Uterus (tissue), 4 donors: ENCODE measurements around the gene FAN1. TPM values are rescaled to one million over a fixed set of nuclear protein-coding genes. Genes with fewer than 3 reads are reported as not detected.

Experiments
- DNase-seq, 2 donors: peaks; one replicate each; pipeline ENCODE4 v3.0.0-alpha.2; 2019 to 2020
- H3K27ac ChIP-seq, 2 donors: fragments of 200-600 bp; sonication (generic); 1 replicate in 1 of 2; 2 replicates in 1 of 2; pipeline ENCODE4 v1.5.1; 2016 to 2018
- H3K27me3 ChIP-seq, 2 donors: fragments of 200-600 bp; sonication (generic); one replicate each; pipeline ENCODE4 v1.5.1; 2018 to 2019; ENCODE audit warnings: control low read depth in 1 of 2
- H3K36me3 ChIP-seq, 2 donors: fragments of 200-600 bp; sonication (generic); one replicate each; pipeline ENCODE4 v1.5.1; 2019; ENCODE audit warnings: control low read depth in 1 of 2
- H3K4me1 ChIP-seq, 2 donors: fragments of 200-600 bp; sonication (generic); one replicate each; pipeline ENCODE4 v1.5.1; 2018 to 2019; ENCODE audit warnings: control low read depth in 1 of 2
- H3K4me3 ChIP-seq, 2 donors: fragments of 200-600 bp; sonication (generic); 1 replicate in 1 of 2; 2 replicates in 1 of 2; pipeline ENCODE4 v1.5.1; 2018 to 2019; ENCODE audit warnings: mild to moderate bottlenecking in 1 of 2
- H3K9me3 ChIP-seq, 2 donors: fragments of 200-600 bp; sonication (generic); one replicate each; pipeline ENCODE4 v1.5.1; 2019; ENCODE audit warnings: control low read depth in 1 of 2
- POLR2A ChIP-seq, 2 donors: fragments of 450-650 bp; IDR thresholded peaks; one replicate each; pipeline ENCODE4 v1.6.1; 2016; ENCODE audit warnings: antibody characterized with exemption in 2 of 2, mild to moderate bottlenecking in 1 of 2, moderate library complexity in 1 of 2
- intact Hi-C: fragments of 100-400 bp; cut with DNase I; formaldehyde crosslinking; loops from one replicate; pipeline ENCODE4 v1.15.1; 2023; ENCODE audit warnings: low total_unique reads
- total RNA-seq, 4 donors: library from RNA; depleted of rRNA in 3 of 4; stranded (reverse); fragments of >200 nt in 3 of 4; gene quantifications; one replicate each; pipeline versions ENCODE4 v1.1.0 to v1.2.4, GENCODE V29; 2014 to 2023
- TF ChIP-seq, protein P1 (sequence below), 4 experiments: fragments of 200-600 bp in 2 of 4; fragments of 450-650 bp in 2 of 4; sonication (generic) in 2 of 4; IDR thresholded peaks; one replicate each; pipeline ENCODE4 v1.5.1; 2016 to 2019; ENCODE audit warnings: antibody characterized with exemption in 4 of 4, mild to moderate bottlenecking in 2 of 4, moderate library complexity in 1 of 4
- donor health status: DM: yes; HTN: yes; CAD: no.

FAN1 gene
- 10 to 100 TPM in 3 of 4 donors, 1 to 10 TPM in 1; 9.4 to 38.3 (median 19.2) TPM for total RNA-seq

DNA sequence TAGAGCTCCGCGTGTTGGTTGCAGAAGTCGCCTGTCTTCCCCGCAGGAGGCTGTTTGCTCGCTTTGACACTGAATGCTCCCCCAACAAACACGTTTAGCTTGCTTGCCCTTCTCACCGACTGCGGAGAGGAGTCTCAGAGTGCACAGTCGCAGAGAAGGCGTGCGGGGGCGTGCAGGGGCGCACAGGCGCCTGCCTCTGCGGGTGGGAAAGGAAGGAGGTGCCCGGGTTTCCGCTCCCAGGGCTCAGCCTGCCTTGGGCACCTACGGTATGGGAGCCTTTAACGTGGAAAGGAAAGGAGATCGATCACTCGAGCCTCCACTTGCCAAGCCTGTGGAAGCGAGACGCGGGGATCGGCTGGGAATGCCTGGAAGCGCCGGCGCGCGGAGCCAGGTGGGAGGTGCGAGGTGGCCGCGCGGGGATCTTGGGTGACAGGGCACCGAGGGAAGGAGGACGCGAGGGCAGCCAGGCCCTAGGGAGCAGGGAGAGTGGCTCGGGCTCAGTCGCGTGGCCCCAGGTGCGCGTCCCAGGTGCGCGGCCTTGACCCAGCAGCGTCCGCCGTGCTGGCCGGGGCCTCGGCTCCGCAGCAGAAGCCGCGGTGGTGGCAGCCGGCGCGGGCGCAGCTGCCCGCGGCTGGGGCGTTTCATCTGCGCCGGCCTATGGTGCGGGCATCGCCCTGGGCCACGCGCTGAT lies at the start of gene FAN1:
Gene FAN1 (plus strand): TSS at position 419 of the 691 bp plus-strand sequence. CDS start 749 bp downstream, outside the sequence.
- Histone ChIP-seq H3K4me1 (no peaks in the 10 kb centered on the region), H3K27me3 (no peaks in the 10 kb centered on the region), H3K36me3 (no peaks in the 10 kb centered on the region), H3K4me3 (peak within 1 kb of the TSS; percentile 68 to 95), H3K27ac (peak within 1 kb of the TSS; percentile 74 to 83), H3K9me3 (no peaks in the 10 kb centered on the region)
- peak; percentile 62 to 77 for DNase-seq
- intact Hi-C loops = no loop called here
- peak; percentile 38 to 65 for TF ChIP-seq POLR2A (IDR thresholded peaks at IDR 0.05)
- TF ChIP-seq, protein P1, sequence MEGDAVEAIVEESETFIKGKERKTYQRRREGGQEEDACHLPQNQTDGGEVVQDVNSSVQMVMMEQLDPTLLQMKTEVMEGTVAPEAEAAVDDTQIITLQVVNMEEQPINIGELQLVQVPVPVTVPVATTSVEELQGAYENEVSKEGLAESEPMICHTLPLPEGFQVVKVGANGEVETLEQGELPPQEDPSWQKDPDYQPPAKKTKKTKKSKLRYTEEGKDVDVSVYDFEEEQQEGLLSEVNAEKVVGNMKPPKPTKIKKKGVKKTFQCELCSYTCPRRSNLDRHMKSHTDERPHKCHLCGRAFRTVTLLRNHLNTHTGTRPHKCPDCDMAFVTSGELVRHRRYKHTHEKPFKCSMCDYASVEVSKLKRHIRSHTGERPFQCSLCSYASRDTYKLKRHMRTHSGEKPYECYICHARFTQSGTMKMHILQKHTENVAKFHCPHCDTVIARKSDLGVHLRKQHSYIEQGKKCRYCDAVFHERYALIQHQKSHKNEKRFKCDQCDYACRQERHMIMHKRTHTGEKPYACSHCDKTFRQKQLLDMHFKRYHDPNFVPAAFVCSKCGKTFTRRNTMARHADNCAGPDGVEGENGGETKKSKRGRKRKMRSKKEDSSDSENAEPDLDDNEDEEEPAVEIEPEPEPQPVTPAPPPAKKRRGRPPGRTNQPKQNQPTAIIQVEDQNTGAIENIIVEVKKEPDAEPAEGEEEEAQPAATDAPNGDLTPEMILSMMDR (IDR thresholded peaks at IDR 0.05) = peak in 1 of 4 experiments; percentile 45

DNA sequence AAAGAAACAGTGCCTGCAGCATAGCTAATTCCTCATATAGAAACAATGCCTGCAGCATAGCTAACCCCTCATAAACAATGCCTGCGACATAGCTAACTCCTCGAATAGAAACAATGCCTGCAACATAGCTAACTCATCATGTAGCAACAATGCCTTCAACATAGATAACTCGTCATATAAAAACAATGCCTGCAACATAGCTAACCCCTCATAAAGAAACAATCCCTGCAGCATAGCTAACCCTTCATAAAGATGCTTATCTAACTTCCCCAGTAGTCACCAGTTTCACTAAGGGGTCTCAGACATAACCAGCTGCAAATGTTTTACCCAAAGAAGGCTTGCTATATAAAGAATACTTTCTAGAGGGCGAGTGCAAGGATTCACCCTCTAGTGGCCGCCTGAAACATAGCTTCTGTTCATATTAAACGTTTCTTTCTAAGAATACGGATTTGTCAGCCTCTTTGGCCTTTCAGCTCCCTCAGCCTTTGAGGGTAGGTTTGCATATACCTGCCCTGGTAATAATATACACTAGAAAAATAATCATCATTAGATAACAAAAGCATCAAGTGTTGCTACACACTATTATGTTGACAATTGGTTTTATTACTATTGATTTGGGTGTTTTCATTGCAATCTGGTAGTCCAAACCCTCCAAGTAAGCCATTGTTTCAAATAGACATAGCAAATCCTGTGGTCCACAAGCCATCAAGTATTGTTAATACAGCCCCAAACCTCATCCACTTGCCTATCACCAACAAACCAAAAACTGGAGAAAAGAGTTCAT lies 44.4 kb upstream of the FAN1 start:
- Histone ChIP-seq H3K27ac (no peak overlapping the region), H3K4me3 (no peak overlapping the region), H3K9me3 (no peaks in the 10 kb centered on the region), H3K4me1 (no peaks in the 10 kb centered on the region), H3K27me3 (no peaks in the 10 kb centered on the region), H3K36me3 (no peaks in the 10 kb centered on the region)
- intact Hi-C loops = no loop called here
- DNase-seq = no peak
- TF ChIP-seq, protein P1 (IDR thresholded peaks at IDR 0.05) = peak in 3 of 4 experiments; percentile 14 to 31 (median 18)
- no peak for TF ChIP-seq POLR2A (IDR thresholded peaks at IDR 0.05)

DNA sequence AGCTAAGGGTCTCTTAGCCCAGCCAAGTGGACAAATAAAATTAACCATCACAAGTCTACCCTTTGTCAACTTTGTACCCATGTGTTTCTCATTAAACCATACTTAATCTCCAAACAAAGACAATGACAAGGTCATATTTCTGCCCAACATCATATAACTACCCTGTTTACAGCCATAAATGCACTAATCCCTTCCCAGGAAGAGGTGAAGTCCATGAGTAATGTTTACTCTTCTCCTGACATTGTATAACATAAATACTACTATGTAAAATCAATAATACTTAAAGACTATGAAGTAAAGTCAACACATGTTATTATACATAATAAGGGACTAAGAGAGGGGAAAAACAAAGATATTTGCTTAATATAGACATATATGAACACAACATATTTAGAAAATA lies 38.5 kb upstream of the FAN1 start:
- intact Hi-C loops = no loop called here
- Histone ChIP-seq H3K36me3 (no peaks in the 10 kb centered on the region), H3K27ac (no peak overlapping the region), H3K27me3 (no peaks in the 10 kb centered on the region), H3K9me3 (no peaks in the 10 kb centered on the region), H3K4me3 (no peak overlapping the region), H3K4me1 (no peaks in the 10 kb centered on the region)
- TF ChIP-seq, protein P1 (IDR thresholded peaks at IDR 0.05) = no peak
- TF ChIP-seq POLR2A (IDR thresholded peaks at IDR 0.05) = no peak
- no peak for DNase-seq

DNA sequence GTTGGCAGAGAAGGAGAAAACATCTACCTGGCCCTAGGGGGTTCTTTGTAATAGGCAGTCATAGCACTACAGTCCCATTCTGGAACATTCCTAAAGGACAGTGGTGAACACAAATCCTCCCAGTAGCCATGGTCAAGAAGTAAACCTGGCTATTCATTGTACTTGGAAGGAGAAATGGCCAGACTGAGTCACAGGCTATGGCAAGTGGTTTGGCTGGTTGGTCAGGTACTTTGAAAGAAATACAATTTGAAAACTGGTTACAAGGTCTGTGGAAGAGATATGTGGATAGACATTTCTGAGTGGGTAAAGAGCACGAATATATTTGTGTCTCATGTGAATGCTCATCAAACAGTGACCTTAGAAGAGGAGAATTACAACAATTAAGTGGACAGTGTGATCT lies 33.0 kb upstream of the FAN1 start:
- DNase-seq = no peak
- no peaks in the 10 kb centered on the region for H3K4me1 ChIP-seq
- TF ChIP-seq, protein P1 (IDR thresholded peaks at IDR 0.05) = no peak
- no peak for TF ChIP-seq POLR2A (IDR thresholded peaks at IDR 0.05)
- H3K27me3 ChIP-seq = no peaks in the 10 kb centered on the region
- no peaks in the 10 kb centered on the region for H3K36me3 ChIP-seq
- intact Hi-C loops = no loop called here
- no peak overlapping the region for H3K4me3 ChIP-seq
- H3K27ac ChIP-seq = no peak overlapping the region
- no peaks in the 10 kb centered on the region for H3K9me3 ChIP-seq

DNA sequence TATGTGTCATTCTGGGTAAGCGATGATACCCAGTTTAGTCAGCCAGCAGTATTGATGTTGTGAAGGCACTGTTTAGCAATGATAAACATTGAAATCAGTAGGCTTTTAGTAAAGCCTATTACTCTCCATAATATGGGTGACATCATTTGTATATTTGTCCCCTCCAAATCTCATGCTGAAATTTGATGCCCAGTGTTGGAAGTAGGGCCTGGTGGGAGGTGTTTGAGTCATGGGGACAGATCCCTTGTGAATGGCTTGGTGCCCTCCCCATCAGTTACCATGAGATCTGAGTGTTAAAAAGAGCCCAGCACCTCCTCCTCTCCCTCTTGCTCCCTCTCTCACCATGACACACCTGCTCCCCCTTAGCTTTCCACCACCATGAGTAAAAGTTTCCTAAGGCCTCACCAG lies 31.4 kb upstream of the FAN1 start:
- Histone ChIP-seq H3K9me3 (no peaks in the 10 kb centered on the region), H3K36me3 (no peaks in the 10 kb centered on the region), H3K27me3 (no peaks in the 10 kb centered on the region), H3K4me3 (no peak overlapping the region), H3K27ac (no peak overlapping the region), H3K4me1 (no peaks in the 10 kb centered on the region)
- DNase-seq = no peak
- no peak for TF ChIP-seq POLR2A (IDR thresholded peaks at IDR 0.05)
- TF ChIP-seq, protein P1 (IDR thresholded peaks at IDR 0.05) = no peak
- intact Hi-C loops = no loop called here
